Stimulated activated CD8-positive, alpha-beta memory T cell treated with anti-CD3 and anti-CD28 coated beads, Interleukin-2, amount 100 ng/mL, for 1 hour (primary cell): Measurements from ENCODE around the gene AKAP9.
"Not testable (repeated sequence)": the region's sequence is repeated elsewhere in the genome, so short reads cannot be mapped to it uniquely, and the experiment has no call there.

Experiments used
- DNase-seq, 2 donors: peaks; one replicate each; pipeline ENCODE4 v3.0.0-alpha.2; 2020; ENCODE audit warnings: low read depth in 2 of 2

The AKAP9 gene

GRCh38 chr7:92064438-92065029 is 123.9 kb downstream of the AKAP9 start:
- DNase-seq = no peak

- DNase-seq = no peak
Measured at GRCh38 chr7:92071032-92071431, 130.4 kb downstream of the AKAP9 start.

- DNase-seq = no peak
Measured at GRCh38 chr7:92072121-92072520, 131.5 kb downstream of the AKAP9 start.

GRCh38 chr7:92072708-92073107 is 132.0 kb downstream of the AKAP9 start:
- DNase-seq = no peak

- DNase-seq = no peak
Measured at GRCh38 chr7:92075455-92076158, 134.9 kb downstream of the AKAP9 start.

GRCh38 chr7:92076509-92076908 is 135.8 kb downstream of the AKAP9 start:
- DNase-seq = no peak

GRCh38 chr7:92083922-92084321 is 143.3 kb downstream of the AKAP9 start:
- not testable (repeated sequence) for DNase-seq

GRCh38 chr7:92088266-92088665 is 147.6 kb downstream of the AKAP9 start:
- no peak for DNase-seq

- no peak for DNase-seq
Measured at GRCh38 chr7:92092210-92092609, 151.5 kb downstream of the AKAP9 start.

- DNase-seq = no peak
Measured at GRCh38 chr7:92095380-92095779, 154.7 kb downstream of the AKAP9 start.

- no peak for DNase-seq
Measured at GRCh38 chr7:92100534-92100933, 159.9 kb downstream of the AKAP9 start.

GRCh38 chr7:92102862-92103261 is 162.2 kb downstream of the AKAP9 start:
- DNase-seq = not testable (repeated sequence)

- DNase-seq = no peak
Measured at GRCh38 chr7:92108821-92109220, 168.2 kb downstream of the AKAP9 start.

- DNase-seq = no peak
Measured at GRCh38 chr7:92110857-92111256, 170.2 kb downstream of the AKAP9 start.

- DNase-seq = no peak
Measured at GRCh38 chr7:92115821-92116220, 175.2 kb downstream of the AKAP9 start.

GRCh38 chr7:92116949-92117348 is 176.3 kb downstream of the AKAP9 start:
- DNase-seq = no peak

- no peak for DNase-seq
Measured at GRCh38 chr7:92119213-92119759, 178.6 kb downstream of the AKAP9 start.

GRCh38 chr7:92121681-92122080 is 181.0 kb downstream of the AKAP9 start:
- DNase-seq = no peak

GRCh38 chr7:92131093-92131492 is 190.4 kb downstream of the AKAP9 start:
- DNase-seq = no peak

- DNase-seq = no peak
Measured at GRCh38 chr7:92131764-92132330, 191.2 kb downstream of the AKAP9 start.

- DNase-seq = no peak
Measured at GRCh38 chr7:92133133-92133736, 192.6 kb downstream of the AKAP9 start.

GRCh38 chr7:92133737-92134270 is 193.1 kb downstream of the AKAP9 start:
- peak; percentile 19 to 24 for DNase-seq
